ENCODE measurements around the gene S100A2.

DNA sequence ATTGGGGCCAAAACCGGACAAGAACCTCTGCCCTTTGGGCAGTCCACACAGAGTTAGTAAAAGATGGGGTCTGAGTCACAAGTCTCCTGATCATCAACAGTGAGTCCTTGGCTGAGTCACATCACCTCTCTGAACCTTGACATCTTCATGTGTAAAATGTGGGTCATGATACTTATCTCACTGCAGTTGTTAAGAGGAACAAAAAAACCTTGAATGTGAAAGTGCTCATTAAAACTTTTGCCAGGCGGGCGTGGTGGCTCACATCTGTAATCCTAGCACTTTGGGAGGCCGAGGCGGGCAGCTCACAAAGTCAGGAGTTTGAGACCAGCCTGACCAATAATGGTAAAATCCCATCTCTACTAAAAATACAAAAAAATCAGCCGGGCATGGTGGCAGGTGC, 31.6 kb upstream of the S100A2 start:
- TF ChIP-seq, protein P1, sequence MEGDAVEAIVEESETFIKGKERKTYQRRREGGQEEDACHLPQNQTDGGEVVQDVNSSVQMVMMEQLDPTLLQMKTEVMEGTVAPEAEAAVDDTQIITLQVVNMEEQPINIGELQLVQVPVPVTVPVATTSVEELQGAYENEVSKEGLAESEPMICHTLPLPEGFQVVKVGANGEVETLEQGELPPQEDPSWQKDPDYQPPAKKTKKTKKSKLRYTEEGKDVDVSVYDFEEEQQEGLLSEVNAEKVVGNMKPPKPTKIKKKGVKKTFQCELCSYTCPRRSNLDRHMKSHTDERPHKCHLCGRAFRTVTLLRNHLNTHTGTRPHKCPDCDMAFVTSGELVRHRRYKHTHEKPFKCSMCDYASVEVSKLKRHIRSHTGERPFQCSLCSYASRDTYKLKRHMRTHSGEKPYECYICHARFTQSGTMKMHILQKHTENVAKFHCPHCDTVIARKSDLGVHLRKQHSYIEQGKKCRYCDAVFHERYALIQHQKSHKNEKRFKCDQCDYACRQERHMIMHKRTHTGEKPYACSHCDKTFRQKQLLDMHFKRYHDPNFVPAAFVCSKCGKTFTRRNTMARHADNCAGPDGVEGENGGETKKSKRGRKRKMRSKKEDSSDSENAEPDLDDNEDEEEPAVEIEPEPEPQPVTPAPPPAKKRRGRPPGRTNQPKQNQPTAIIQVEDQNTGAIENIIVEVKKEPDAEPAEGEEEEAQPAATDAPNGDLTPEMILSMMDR (IDR thresholded peaks at IDR 0.05; ENCODE audit: low read depth, low read length, poor library complexity, severe bottlenecking): no peak
- no peak for TF ChIP-seq EZH2phosphoT487 (IDR thresholded peaks at IDR 0.05; ENCODE audit: borderline replicate concordance, low read length)

Measured in DOHH2 (cell line).